Keratinocyte (primary cell): Measurements from ENCODE around the gene ADCY7. TPM values are rescaled to one million over a fixed set of nuclear protein-coding genes. Genes with fewer than 3 reads are reported as not detected.

ENCODE experiments used
- DNase-seq: peaks from one replicate; pipeline ENCODE4 v3.0.0-alpha.2; 2011; ENCODE audit warnings: low read depth, missing footprints, low spot score
- FAIRE-seq: peaks from 2 replicates; lab custom pipeline; 2011; peaks lifted over from hg19 to GRCh38; lab: Jason Lieb, UNC
- H2AFZ ChIP-seq: 2 replicates; pipeline ENCODE4 v1.6.0; 2012; ENCODE audit warnings: low read length, control low read depth, inconsistent platforms; ENCODE audit not compliant: control insufficient read depth
- H3K27ac ChIP-seq: 2 replicates; pipeline ENCODE4 v1.5.1; 2011; ENCODE audit warnings: low read length; ENCODE audit not compliant: control insufficient read depth, insufficient read depth
- H3K27me3 ChIP-seq: 3 replicates; pipeline ENCODE4 v1.6.0; 2011; ENCODE audit warnings: low read length; ENCODE audit not compliant: control insufficient read depth, insufficient read depth; ENCODE audit errors: extremely low read depth
- H3K36me3 ChIP-seq, 2 experiments: 2 replicates in 1 of 2; 3 replicates in 1 of 2; pipeline ENCODE4 v1.5.1; 2011; ENCODE audit warnings: low read length in 2 of 2, mild to moderate bottlenecking in 1 of 2; ENCODE audit not compliant: control insufficient read depth in 2 of 2, insufficient read depth in 2 of 2; ENCODE audit errors: extremely low read depth in 1 of 2
- H3K4me1 ChIP-seq: 3 replicates; pipeline ENCODE4 v1.5.1; 2011; ENCODE audit warnings: low read length; ENCODE audit not compliant: control insufficient read depth, insufficient read depth; ENCODE audit errors: extremely low read depth
- H3K4me2 ChIP-seq: 3 replicates; pipeline ENCODE4 v1.6.0; 2011; ENCODE audit warnings: low read depth, low read length; ENCODE audit not compliant: control insufficient read depth, insufficient read depth; ENCODE audit errors: extremely low read depth
- H3K4me3 ChIP-seq, 3 experiments: fragments of 200-600 bp in 1 of 3; sonication (generic) in 1 of 3; 2 replicates in 2 of 3; 3 replicates in 1 of 3; pipeline ENCODE4 v1.5.1; 2011 to 2016; ENCODE audit warnings: low read length in 3 of 3, mild to moderate bottlenecking in 3 of 3, control low read depth in 2 of 3, inconsistent platforms in 1 of 3, low read depth in 1 of 3, mixed read lengths in 1 of 3, mixed run types in 1 of 3, moderate library complexity in 1 of 3; ENCODE audit not compliant: control insufficient read depth in 2 of 3, insufficient read depth in 2 of 3; ENCODE audit errors: extremely low read depth in 1 of 3
- H3K79me2 ChIP-seq: 2 replicates; pipeline ENCODE4 v1.6.0; 2012; ENCODE audit warnings: low read length; ENCODE audit not compliant: control insufficient read depth, insufficient read depth
- H3K9ac ChIP-seq: 3 replicates; pipeline ENCODE4 v1.6.0; 2011; ENCODE audit warnings: low read length; ENCODE audit not compliant: control insufficient read depth, insufficient read depth; ENCODE audit errors: extremely low read depth
- H3K9me1 ChIP-seq: 3 replicates; pipeline ENCODE4 v1.6.0; 2011; ENCODE audit warnings: low read length; ENCODE audit not compliant: control insufficient read depth, insufficient read depth; ENCODE audit errors: extremely low read depth
- H3K9me3 ChIP-seq: 2 replicates; pipeline ENCODE4 v1.5.1; 2012; ENCODE audit warnings: low read depth, low read length; ENCODE audit not compliant: control insufficient read depth
- H4K20me1 ChIP-seq: 3 replicates; pipeline ENCODE4 v1.6.0; 2011; ENCODE audit warnings: low read length; ENCODE audit not compliant: control insufficient read depth, insufficient read depth; ENCODE audit errors: extremely low read depth
- EZH2 ChIP-seq: IDR thresholded peaks from one replicate; pipeline ENCODE4 v1.6.1; 2012; ENCODE audit warnings: inconsistent platforms, mild to moderate bottlenecking, low read length, moderate library complexity
- dilution Hi-C: fragments of 300-500 bp; cut with MboI; formaldehyde crosslinking; loops from one replicate; pipeline ENCODE4 v1.7.0; 2020; ENCODE audit warnings: low sequenced_read_pairs; ENCODE audit not compliant: extremely low pct_ligation_motif_present
- polyA plus RNA-seq, 5 experiments: library from polyadenylated mRNA; depleted of rRNA in 3 of 5; stranded (reverse) in 3 of 5; stranded (forward) in 1 of 5; unstranded in 1 of 5; fragments of >200 nt; gene quantifications; 1 replicate in 1 of 5; 2 replicates in 3 of 5; 3 replicates in 1 of 5; pipeline versions ENCODE4 v1.2.1 to v1.2.3, GENCODE V29; 2011 to 2012; ENCODE audit warnings: missing spikeins in 2 of 5, low read depth in 1 of 5, low replicate concordance in 1 of 5
- TF ChIP-seq, protein P1 (sequence below), 3 experiments: IDR thresholded peaks in 1 of 3; conservative IDR thresholded peaks in 1 of 3; optimal IDR thresholded peaks in 1 of 3; 2 replicates in 2 of 3; 3 replicates in 1 of 3; pipeline versions ENCODE3 to v1.5.1; 2011; ENCODE audit warnings: low read length in 3 of 3, mild to moderate bottlenecking in 3 of 3, moderate library complexity in 2 of 3, control low read depth in 1 of 3, inconsistent platforms in 1 of 3; ENCODE audit not compliant: insufficient read depth in 2 of 3; ENCODE audit errors: extremely low read depth in 1 of 3

Gene ADCY7
- polyA plus RNA-seq, 1 donor (not counting 4 experiments of a cell fraction or from before 2014, with no cell fraction given) = 5.1 TPM

DNA sequence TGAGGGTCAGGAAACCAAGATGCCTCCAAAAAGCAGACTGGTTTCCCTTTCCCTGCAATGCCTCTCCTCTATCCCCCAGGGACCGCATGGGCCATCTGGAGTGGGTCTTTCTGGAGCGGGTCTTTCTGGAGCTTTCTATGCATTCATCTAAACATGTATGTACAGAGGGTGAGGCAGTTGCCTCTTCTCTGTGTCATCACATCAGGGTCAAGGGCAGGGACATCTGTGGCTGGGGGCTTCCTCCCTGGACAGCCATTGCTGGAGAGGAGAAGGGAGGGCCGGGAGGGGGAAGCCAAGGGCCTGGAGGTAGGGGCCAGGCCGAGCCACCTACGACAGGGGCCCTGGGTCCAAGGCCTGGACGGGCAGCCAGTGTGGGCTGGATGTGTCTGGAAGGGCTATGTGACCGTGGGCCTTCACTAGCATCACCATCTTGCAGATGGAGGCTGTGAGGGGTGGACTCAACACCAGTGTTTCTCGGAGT is 840 bp downstream of the ADCY7 start:
- no peak overlapping the region for H3K4me3 ChIP-seq
- DNase-seq (no peak), FAIRE-seq (no peak)
- peak overlapping the region; percentile 80 for H3K4me2 ChIP-seq
- no peak overlapping the region for H3K27ac ChIP-seq
- TF ChIP-seq EZH2 = no peak
- TF ChIP-seq, protein P1, sequence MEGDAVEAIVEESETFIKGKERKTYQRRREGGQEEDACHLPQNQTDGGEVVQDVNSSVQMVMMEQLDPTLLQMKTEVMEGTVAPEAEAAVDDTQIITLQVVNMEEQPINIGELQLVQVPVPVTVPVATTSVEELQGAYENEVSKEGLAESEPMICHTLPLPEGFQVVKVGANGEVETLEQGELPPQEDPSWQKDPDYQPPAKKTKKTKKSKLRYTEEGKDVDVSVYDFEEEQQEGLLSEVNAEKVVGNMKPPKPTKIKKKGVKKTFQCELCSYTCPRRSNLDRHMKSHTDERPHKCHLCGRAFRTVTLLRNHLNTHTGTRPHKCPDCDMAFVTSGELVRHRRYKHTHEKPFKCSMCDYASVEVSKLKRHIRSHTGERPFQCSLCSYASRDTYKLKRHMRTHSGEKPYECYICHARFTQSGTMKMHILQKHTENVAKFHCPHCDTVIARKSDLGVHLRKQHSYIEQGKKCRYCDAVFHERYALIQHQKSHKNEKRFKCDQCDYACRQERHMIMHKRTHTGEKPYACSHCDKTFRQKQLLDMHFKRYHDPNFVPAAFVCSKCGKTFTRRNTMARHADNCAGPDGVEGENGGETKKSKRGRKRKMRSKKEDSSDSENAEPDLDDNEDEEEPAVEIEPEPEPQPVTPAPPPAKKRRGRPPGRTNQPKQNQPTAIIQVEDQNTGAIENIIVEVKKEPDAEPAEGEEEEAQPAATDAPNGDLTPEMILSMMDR (optimal IDR thresholded peaks at IDR 0.05 in 1 of 3, IDR thresholded peaks at IDR 0.05 in 1 of 3, conservative IDR thresholded peaks at IDR 0.05 in 1 of 3; ENCODE audit: extremely low read depth in 1 of 3, insufficient read depth in 2 of 3, low read length in 3 of 3) = no peak
- no peaks in the 10 kb centered on the region for H3K9me1 ChIP-seq
- dilution Hi-C loops = no loop called here
- no peaks in the 10 kb centered on the region for H3K9me3 ChIP-seq
- H3K27me3 ChIP-seq = no peaks in the 10 kb centered on the region
- H3K79me2 ChIP-seq = no peaks in the 10 kb centered on the region
- no peaks in the 10 kb centered on the region for H3K36me3 ChIP-seq
- H3K9ac ChIP-seq = no peak overlapping the region
- peaks cover 18% of the 10 kb centered on the region for H3K4me1 ChIP-seq
- H2AFZ ChIP-seq = no peak overlapping the region
- H4K20me1 ChIP-seq = no peaks in the 10 kb centered on the region

DNA sequence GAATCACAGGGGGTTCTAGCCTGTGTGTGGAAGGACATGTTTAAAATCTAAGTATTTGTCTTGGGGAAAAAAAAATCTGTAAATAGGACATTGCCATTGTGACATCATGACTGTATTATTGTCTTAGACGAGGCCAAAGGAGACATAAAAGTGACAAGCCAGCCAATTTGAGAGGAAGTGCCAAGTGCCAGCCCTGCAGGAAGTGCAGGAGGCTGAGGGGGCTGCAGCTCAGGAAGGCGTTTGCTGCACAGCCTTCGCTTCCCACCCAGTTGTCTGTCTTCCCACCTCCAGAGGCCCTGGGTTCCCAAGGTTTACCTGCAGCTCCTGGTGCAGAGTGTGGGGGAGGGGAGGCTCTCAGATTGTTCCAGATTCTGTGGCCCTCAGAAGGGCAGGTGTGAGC is 1.3 kb downstream of the ADCY7 start:
- dilution Hi-C loops = no loop called here
- Histone ChIP-seq H3K9ac (no peak overlapping the region), H3K27me3 (no peaks in the 10 kb centered on the region), H3K9me3 (no peaks in the 10 kb centered on the region), H3K27ac (no peak overlapping the region), H3K9me1 (no peaks in the 10 kb centered on the region), H2AFZ (no peak overlapping the region), H4K20me1 (no peaks in the 10 kb centered on the region), H3K4me3 (no peak overlapping the region), H3K4me1 (peaks cover 18% of the 10 kb centered on the region), H3K4me2 (no peak overlapping the region), H3K36me3 (no peaks in the 10 kb centered on the region), H3K79me2 (no peaks in the 10 kb centered on the region)
- FAIRE-seq (no peak), DNase-seq (no peak)
- no peak for TF ChIP-seq EZH2
- TF ChIP-seq, protein P1 (optimal IDR thresholded peaks at IDR 0.05 in 1 of 3, IDR thresholded peaks at IDR 0.05 in 1 of 3, conservative IDR thresholded peaks at IDR 0.05 in 1 of 3; ENCODE audit: extremely low read depth in 1 of 3, insufficient read depth in 2 of 3, low read length in 3 of 3) = no peak
